ENCODE measurements around the gene C19orf33. TPM values are rescaled to one million over a fixed set of nuclear protein-coding genes. Genes with fewer than 3 reads are reported as not detected.

Gene C19orf33
- total RNA-seq, 1 experiment from 2014 or later, result 135 TPM

DNA sequence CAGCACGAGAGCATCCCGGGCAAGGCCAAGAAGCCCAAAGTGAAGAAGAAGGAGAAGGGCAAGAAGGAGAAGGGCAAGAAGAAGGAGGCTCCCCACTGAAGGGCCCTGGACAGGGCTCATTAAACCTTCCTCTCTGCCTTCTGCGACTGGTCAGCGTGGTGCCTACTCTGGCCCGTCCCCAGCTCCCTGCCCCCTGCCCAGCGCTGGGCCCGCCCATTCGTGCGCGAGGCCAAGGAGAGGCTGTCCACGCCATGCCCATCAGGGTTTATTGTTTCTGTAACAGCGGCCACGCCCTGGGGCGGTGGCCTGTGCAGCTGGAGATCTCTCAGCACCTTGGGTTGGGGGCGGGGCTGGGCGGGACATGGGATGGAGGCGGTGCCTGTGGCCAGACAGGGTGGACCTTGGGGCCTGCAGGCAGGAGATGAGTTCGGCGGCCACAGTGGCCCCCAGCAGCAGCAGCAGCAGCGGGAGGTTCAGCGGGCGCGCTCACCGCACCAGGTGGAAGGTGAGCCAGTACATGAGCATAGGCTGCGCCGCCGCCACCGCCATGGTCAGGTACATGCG lies 897 bp downstream of the C19orf33 start (continued):
- TF ChIP-seq, protein P1, sequence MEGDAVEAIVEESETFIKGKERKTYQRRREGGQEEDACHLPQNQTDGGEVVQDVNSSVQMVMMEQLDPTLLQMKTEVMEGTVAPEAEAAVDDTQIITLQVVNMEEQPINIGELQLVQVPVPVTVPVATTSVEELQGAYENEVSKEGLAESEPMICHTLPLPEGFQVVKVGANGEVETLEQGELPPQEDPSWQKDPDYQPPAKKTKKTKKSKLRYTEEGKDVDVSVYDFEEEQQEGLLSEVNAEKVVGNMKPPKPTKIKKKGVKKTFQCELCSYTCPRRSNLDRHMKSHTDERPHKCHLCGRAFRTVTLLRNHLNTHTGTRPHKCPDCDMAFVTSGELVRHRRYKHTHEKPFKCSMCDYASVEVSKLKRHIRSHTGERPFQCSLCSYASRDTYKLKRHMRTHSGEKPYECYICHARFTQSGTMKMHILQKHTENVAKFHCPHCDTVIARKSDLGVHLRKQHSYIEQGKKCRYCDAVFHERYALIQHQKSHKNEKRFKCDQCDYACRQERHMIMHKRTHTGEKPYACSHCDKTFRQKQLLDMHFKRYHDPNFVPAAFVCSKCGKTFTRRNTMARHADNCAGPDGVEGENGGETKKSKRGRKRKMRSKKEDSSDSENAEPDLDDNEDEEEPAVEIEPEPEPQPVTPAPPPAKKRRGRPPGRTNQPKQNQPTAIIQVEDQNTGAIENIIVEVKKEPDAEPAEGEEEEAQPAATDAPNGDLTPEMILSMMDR (IDR thresholded peaks at IDR 0.05 in 2 of 3, conservative IDR thresholded peaks at IDR 0.05 in 1 of 3; ENCODE audit: borderline replicate concordance in 1 of 3, insufficient read depth in 1 of 3, low read depth in 2 of 3, low read length in 2 of 3), result no peak
- TF ChIP-seq EGR1 (IDR thresholded peaks at IDR 0.05; ENCODE audit: low read depth) (no peak), ZFX (IDR thresholded peaks at IDR 0.05) (no peak)
- TF ChIP-seq, protein P2, sequence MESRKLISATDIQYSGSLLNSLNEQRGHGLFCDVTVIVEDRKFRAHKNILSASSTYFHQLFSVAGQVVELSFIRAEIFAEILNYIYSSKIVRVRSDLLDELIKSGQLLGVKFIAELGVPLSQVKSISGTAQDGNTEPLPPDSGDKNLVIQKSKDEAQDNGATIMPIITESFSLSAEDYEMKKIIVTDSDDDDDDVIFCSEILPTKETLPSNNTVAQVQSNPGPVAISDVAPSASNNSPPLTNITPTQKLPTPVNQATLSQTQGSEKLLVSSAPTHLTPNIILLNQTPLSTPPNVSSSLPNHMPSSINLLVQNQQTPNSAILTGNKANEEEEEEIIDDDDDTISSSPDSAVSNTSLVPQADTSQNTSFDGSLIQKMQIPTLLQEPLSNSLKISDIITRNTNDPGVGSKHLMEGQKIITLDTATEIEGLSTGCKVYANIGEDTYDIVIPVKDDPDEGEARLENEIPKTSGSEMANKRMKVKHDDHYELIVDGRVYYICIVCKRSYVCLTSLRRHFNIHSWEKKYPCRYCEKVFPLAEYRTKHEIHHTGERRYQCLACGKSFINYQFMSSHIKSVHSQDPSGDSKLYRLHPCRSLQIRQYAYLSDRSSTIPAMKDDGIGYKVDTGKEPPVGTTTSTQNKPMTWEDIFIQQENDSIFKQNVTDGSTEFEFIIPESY (IDR thresholded peaks at IDR 0.05; ENCODE audit: extremely low read depth, insufficient replicate concordance, low read length), result no peak

DNA sequence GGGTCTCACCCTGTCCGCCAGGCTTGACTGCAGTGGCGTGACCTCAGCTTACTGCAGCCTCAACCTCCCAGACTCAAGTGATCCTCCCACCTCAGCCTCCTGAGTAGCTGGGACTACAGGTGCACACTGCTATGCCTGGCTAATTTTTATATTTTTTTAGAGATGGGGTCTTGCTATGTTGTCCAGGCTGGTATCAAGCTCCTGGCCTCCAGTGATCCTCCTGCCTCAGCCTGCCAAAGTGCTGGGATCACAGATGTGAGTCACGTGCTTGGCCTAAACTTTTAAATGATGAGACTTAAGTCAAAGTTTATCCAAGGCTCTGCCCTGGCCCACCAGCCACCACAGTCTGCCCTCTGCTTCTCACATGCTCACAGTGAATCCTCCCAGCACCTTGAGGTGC lies 2.2 kb downstream of the C19orf33 start:
- Histone ChIP-seq H3K9me2 (ENCODE audit: insufficient read depth) (no peaks in the 10 kb centered on the region), H3K4me1 (ENCODE audit: control insufficient read depth in 1 of 2, insufficient read depth in 2 of 2, low read length in 2 of 2) (peaks cover 26 to 38% of the 10 kb centered on the region in 2 experiments), H3K4me3 (replicated peaks in 1 of 2; ENCODE audit: low read depth in 1 of 2, low read length in 2 of 2) (no peak overlapping the region), H3K27ac (ENCODE audit: low read depth, low read length) (no peak overlapping the region), H3K9me3 (ENCODE audit: control insufficient read depth in 1 of 2, insufficient read depth in 1 of 2, low read depth in 1 of 2, low read length in 2 of 2) (no peaks in the 10 kb centered on the region), H3K79me2 (ENCODE audit: insufficient read depth, low read length) (peaks cover 22% of the 10 kb centered on the region), H3K36me3 (ENCODE audit: control insufficient read depth in 1 of 2, insufficient read depth in 2 of 2, low read length in 2 of 2) (peaks cover 10% of the 10 kb centered on the region in 2 experiments; a peak in 3 of 4 replicates), H3K9ac (ENCODE audit: low read length) (no peak overlapping the region), H3K27me3 (ENCODE audit: insufficient read depth, low read length) (no peaks in the 10 kb centered on the region), H2AFZ (ENCODE audit: low read depth, low read length, poor library complexity, severe bottlenecking) (no peak overlapping the region), H4K20me1 (ENCODE audit: insufficient read depth) (no peaks in the 10 kb centered on the region), H3K4me2 (ENCODE audit: low read length) (no peak overlapping the region)
- ATAC-seq (no peak), DNase-seq (ENCODE audit: low read depth, low spot score) (no peak)
- TF ChIP-seq ZNF274 (IDR thresholded peaks at IDR 0.05; ENCODE audit: low read depth, low read length) (no peak), SRF (IDR thresholded peaks at IDR 0.05; ENCODE audit: low read depth) (no peak), POLR2A (IDR thresholded peaks at IDR 0.05; ENCODE audit: borderline replicate concordance, extremely low read depth, insufficient read depth, insufficient read length) (no peak), POLR2AphosphoS5 (IDR thresholded peaks at IDR 0.05; ENCODE audit: low read depth, low read length) (no peak), JUND (IDR thresholded peaks at IDR 0.05) (no peak), SP1 (IDR thresholded peaks at IDR 0.05; ENCODE audit: low read depth) (no peak), EZH2 (IDR thresholded peaks at IDR 0.05) (no peak), RAD21 (IDR thresholded peaks at IDR 0.05; ENCODE audit: low read depth) (no peak), ZFX (IDR thresholded peaks at IDR 0.05) (no peak), YY1 (IDR thresholded peaks at IDR 0.05; ENCODE audit: extremely low read depth, insufficient replicate concordance, low read depth, low read length) (no peak)
- TF ChIP-seq, protein P3, sequence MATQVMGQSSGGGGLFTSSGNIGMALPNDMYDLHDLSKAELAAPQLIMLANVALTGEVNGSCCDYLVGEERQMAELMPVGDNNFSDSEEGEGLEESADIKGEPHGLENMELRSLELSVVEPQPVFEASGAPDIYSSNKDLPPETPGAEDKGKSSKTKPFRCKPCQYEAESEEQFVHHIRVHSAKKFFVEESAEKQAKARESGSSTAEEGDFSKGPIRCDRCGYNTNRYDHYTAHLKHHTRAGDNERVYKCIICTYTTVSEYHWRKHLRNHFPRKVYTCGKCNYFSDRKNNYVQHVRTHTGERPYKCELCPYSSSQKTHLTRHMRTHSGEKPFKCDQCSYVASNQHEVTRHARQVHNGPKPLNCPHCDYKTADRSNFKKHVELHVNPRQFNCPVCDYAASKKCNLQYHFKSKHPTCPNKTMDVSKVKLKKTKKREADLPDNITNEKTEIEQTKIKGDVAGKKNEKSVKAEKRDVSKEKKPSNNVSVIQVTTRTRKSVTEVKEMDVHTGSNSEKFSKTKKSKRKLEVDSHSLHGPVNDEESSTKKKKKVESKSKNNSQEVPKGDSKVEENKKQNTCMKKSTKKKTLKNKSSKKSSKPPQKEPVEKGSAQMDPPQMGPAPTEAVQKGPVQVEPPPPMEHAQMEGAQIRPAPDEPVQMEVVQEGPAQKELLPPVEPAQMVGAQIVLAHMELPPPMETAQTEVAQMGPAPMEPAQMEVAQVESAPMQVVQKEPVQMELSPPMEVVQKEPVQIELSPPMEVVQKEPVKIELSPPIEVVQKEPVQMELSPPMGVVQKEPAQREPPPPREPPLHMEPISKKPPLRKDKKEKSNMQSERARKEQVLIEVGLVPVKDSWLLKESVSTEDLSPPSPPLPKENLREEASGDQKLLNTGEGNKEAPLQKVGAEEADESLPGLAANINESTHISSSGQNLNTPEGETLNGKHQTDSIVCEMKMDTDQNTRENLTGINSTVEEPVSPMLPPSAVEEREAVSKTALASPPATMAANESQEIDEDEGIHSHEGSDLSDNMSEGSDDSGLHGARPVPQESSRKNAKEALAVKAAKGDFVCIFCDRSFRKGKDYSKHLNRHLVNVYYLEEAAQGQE (IDR thresholded peaks at IDR 0.05; ENCODE audit: low read depth), result no peak
- no TSS peak for BruUV-seq (replicated peaks)
- CTCF ChIA-PET, result no interaction called here
- intact Hi-C loops (cut with micrococcal nuclease), result no loop called here
- RAD21 ChIA-PET (ENCODE audit: low non-redundant PET in 1 of 2, low total read pairs in 2 of 2, uncharacterized antibody in 2 of 2, unreplicated experiment in 2 of 2), result no interaction called here
- POLR2A ChIA-PET, result interaction anchor here (2.8 kb wide), 1 partner anchor 13 kb away, joined by 10 read pairs; the partner anchor contains the start of gene KCNK6
